Measurements from ENCODE around the gene RAB4A. TPM values are rescaled to one million over a fixed set of nuclear protein-coding genes. Genes with fewer than 3 reads are reported as not detected.

The RAB4A gene
- total and polyA plus RNA-seq, 10 of the 15 experiments (the other 5 are each of a cell fraction or from before 2014, with no cell fraction given): 4.0 to 35.8 (median 17.7) TPM

DNA sequence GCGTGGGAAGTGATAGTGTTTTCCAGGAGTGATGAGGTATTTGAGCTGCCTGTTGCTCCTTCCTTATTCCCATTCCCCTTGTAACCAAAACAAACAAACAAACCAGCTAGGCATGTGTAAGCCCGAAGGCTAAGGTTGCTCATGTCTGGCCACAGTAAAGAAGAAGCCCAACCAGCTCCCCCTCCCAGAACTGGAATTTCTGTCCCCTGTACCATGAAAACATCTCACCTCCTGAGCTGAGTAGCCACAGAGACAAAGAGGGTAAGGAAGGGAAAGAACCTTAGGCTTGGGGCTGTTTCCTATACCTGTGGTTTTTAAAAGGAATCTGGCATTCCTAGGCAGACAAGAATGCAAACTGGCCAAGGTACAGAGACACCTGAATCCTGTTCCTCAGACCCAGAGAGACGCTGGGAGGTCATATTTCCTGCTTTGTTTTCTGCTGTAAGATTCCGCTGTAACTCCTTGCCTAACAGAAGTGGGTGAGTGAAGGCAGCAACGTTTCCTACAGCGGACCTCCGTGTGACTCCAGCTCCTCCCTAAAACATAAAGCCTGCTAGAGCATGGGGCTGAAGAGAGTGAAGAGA is 41.7 kb upstream of the RAB4A start:
- no peak overlapping the region for H3K27ac ChIP-seq (ENCODE audit: control insufficient read depth, insufficient read depth)
- H3K9ac ChIP-seq (ENCODE audit: control insufficient read depth, insufficient read depth, low read length): no peak overlapping the region
- H3K79me2 ChIP-seq (ENCODE audit: control insufficient read depth, insufficient read depth, low read length): no peaks in the 10 kb centered on the region
- DNase-seq (ENCODE audit: low read depth, low spot score) (no peak), ATAC-seq (no peak), FAIRE-seq (no peak)
- no peaks in the 10 kb centered on the region for H3K9me3 ChIP-seq (replicated peaks; ENCODE audit: control insufficient read depth, insufficient read depth, low read length)
- peaks cover 7% of the 10 kb centered on the region; the same call in 1 of the 2 replicates for H3K4me1 ChIP-seq (ENCODE audit: control insufficient read depth, insufficient read depth, low read length)
- 46% methylated on average over 7 of the region's 7 CpGs for WGBS (ENCODE audit: insufficient coverage, insufficient replicate concordance, low lambda C conversion rate, missing lambda C conversion rate)
- ChIA-PET CTCF (interaction anchor here (0.6 to 5.1 kb wide), 10 partner anchors 9 to 728 kb away, joined by 3 to 65 read pairs (median 4); no protein-coding TSS in a partner anchor), RAD21 (ENCODE audit: unreplicated experiment) (interaction anchor here (1.3 to 4.6 kb wide), 3 partner anchors 253 to 728 kb away, joined by 4 to 17 read pairs (median 4); no protein-coding TSS in a partner anchor), POLR2A (no interaction called here), SMC1A (ENCODE audit: uncharacterized antibody, unreplicated experiment) (interaction anchor here (0.7 to 4.8 kb wide), 6 partner anchors 136 to 565 kb away, joined by 3 to 33 read pairs (median 8); no protein-coding TSS in a partner anchor)
- intact Hi-C loops (cut with micrococcal nuclease; ENCODE audit: unreplicated experiment) (loop anchor here (10.0 kb wide), 1 partner anchor 194 kb away; no protein-coding TSS in a partner anchor), in situ Hi-C loops (cut with MboI) (no loop called here)
- H3K36me3 ChIP-seq (ENCODE audit: control insufficient read depth in 2 of 2, insufficient read depth in 2 of 2, low read length in 1 of 2): no peaks in the 10 kb centered on the region
- no peaks in the 10 kb centered on the region; a peak in 2 of 4 replicates for H3K27me3 ChIP-seq (replicated peaks in 1 of 2; ENCODE audit: control insufficient read depth in 2 of 2, insufficient read depth in 2 of 2, low read length in 1 of 2)
- BruUV-seq (replicated peaks): no TSS peak
- peak overlapping the region; percentile 11; the same call in 1 of the 2 replicates for H3K4me2 ChIP-seq (ENCODE audit: control insufficient read depth, insufficient read depth)
- H3K4me3 ChIP-seq: no peak overlapping the region
- H2AFZ ChIP-seq (ENCODE audit: control insufficient read depth, low read depth, low read length): no peak overlapping the region
- no peaks in the 10 kb centered on the region for H4K20me1 ChIP-seq (ENCODE audit: control insufficient read depth, insufficient read depth)
- TF ChIP-seq SREBF2 (IDR thresholded peaks at IDR 0.05; ENCODE audit: low read length) (no peak), SRF (IDR thresholded peaks at IDR 0.05; ENCODE audit: low read depth in 2 of 2, low read length in 2 of 2) (no peak), ZSCAN29 (IDR thresholded peaks at IDR 0.05) (no peak), STAT3 (IDR thresholded peaks at IDR 0.05; ENCODE audit: low read depth, low read length) (no peak), HCFC1 (IDR thresholded peaks at IDR 0.05; ENCODE audit: low read length) (no peak), ZNF24 (IDR thresholded peaks at IDR 0.05) (no peak), LARP7 (IDR thresholded peaks at IDR 0.05) (no peak), CBFB (IDR thresholded peaks at IDR 0.05; ENCODE audit: low read depth) (no peak), KAT2A (conservative IDR thresholded peaks at IDR 0.05; ENCODE audit: control insufficient read depth, low read depth, low read length) (no peak), SUZ12 (IDR thresholded peaks at IDR 0.05; ENCODE audit: unreplicated experiment) (no peak), NRF1 (conservative IDR thresholded peaks at IDR 0.05; ENCODE audit: low read depth, low read length) (no peak)
- TF ChIP-seq, protein P1, sequence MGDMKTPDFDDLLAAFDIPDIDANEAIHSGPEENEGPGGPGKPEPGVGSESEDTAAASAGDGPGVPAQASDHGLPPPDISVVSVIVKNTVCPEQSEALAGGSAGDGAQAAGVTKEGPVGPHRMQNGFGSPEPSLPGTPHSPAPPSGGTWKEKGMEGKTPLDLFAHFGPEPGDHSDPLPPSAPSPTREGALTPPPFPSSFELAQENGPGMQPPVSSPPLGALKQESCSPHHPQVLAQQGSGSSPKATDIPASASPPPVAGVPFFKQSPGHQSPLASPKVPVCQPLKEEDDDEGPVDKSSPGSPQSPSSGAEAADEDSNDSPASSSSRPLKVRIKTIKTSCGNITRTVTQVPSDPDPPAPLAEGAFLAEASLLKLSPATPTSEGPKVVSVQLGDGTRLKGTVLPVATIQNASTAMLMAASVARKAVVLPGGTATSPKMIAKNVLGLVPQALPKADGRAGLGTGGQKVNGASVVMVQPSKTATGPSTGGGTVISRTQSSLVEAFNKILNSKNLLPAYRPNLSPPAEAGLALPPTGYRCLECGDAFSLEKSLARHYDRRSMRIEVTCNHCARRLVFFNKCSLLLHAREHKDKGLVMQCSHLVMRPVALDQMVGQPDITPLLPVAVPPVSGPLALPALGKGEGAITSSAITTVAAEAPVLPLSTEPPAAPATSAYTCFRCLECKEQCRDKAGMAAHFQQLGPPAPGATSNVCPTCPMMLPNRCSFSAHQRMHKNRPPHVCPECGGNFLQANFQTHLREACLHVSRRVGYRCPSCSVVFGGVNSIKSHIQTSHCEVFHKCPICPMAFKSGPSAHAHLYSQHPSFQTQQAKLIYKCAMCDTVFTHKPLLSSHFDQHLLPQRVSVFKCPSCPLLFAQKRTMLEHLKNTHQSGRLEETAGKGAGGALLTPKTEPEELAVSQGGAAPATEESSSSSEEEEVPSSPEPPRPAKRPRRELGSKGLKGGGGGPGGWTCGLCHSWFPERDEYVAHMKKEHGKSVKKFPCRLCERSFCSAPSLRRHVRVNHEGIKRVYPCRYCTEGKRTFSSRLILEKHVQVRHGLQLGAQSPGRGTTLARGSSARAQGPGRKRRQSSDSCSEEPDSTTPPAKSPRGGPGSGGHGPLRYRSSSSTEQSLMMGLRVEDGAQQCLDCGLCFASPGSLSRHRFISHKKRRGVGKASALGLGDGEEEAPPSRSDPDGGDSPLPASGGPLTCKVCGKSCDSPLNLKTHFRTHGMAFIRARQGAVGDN (IDR thresholded peaks at IDR 0.05): no peak
- TF ChIP-seq, protein P2, sequence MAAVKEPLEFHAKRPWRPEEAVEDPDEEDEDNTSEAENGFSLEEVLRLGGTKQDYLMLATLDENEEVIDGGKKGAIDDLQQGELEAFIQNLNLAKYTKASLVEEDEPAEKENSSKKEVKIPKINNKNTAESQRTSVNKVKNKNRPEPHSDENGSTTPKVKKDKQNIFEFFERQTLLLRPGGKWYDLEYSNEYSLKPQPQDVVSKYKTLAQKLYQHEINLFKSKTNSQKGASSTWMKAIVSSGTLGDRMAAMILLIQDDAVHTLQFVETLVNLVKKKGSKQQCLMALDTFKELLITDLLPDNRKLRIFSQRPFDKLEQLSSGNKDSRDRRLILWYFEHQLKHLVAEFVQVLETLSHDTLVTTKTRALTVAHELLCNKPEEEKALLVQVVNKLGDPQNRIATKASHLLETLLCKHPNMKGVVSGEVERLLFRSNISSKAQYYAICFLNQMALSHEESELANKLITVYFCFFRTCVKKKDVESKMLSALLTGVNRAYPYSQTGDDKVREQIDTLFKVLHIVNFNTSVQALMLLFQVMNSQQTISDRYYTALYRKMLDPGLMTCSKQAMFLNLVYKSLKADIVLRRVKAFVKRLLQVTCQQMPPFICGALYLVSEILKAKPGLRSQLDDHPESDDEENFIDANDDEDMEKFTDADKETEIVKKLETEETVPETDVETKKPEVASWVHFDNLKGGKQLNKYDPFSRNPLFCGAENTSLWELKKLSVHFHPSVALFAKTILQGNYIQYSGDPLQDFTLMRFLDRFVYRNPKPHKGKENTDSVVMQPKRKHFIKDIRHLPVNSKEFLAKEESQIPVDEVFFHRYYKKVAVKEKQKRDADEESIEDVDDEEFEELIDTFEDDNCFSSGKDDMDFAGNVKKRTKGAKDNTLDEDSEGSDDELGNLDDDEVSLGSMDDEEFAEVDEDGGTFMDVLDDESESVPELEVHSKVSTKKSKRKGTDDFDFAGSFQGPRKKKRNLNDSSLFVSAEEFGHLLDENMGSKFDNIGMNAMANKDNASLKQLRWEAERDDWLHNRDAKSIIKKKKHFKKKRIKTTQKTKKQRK (IDR thresholded peaks at IDR 0.05; ENCODE audit: low read depth, low read length): no peak
- TF ChIP-seq, protein P3, sequence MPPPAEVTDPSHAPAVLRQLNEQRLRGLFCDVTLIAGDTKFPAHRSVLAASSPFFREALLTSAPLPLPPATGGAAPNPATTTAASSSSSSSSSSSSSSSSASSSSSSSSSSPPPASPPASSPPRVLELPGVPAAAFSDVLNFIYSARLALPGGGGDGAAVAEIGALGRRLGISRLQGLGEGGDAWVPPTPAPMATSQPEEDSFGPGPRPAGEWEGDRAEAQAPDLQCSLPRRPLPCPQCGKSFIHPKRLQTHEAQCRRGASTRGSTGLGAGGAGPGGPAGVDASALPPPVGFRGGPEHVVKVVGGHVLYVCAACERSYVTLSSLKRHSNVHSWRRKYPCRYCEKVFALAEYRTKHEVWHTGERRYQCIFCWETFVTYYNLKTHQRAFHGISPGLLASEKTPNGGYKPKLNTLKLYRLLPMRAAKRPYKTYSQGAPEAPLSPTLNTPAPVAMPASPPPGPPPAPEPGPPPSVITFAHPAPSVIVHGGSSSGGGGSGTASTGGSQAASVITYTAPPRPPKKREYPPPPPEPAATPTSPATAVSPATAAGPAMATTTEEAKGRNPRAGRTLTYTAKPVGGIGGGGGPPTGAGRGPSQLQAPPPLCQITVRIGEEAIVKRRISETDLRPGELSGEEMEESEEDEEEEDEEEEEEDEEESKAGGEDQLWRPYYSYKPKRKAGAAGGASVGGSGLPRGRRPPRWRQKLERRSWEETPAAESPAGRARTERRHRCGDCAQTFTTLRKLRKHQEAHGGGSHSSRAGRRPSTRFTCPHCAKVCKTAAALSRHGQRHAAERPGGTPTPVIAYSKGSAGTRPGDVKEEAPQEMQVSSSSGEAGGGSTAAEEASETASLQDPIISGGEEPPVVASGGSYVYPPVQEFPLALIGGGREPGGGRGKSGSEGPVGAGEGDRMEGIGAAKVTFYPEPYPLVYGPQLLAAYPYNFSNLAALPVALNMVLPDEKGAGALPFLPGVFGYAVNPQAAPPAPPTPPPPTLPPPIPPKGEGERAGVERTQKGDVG (CRISPR knock-in tag; IDR thresholded peaks at IDR 0.05): no peak
